ENCODE data around the gene KRTAP10-4. TPM values are rescaled to one million over a fixed set of nuclear protein-coding genes. Genes with fewer than 3 reads are reported as not detected.

KRTAP10-4 gene
- total and polyA plus RNA-seq, 2 of the 4 experiments (the other 2 are of a cell fraction): not detected

- in situ Hi-C loops (cut with MboI; ENCODE audit: low sequenced_read_pairs): no loop called here
- H3K18ac ChIP-seq (ENCODE audit: low read depth, low read length): no peak overlapping the region
Observed at GRCh38 chr21:44569861-44570517, 3.5 kb upstream of the KRTAP10-4 start.

More at GRCh38 chr21:44569861-44570517, 3.5 kb upstream of the KRTAP10-4 start:
- peaks cover 3% of the 10 kb centered on the region; the same call in 1 of the 2 replicates for H3K27me3 ChIP-seq (ENCODE audit: control insufficient read depth, insufficient read depth, low read length)
- H4K91ac ChIP-seq (ENCODE audit: insufficient read depth, low read depth, low read length): no peak overlapping the region
- H2BK120ac ChIP-seq (ENCODE audit: low read depth, low read length): no peak overlapping the region
- H3K9me3 ChIP-seq (ENCODE audit: control insufficient read depth, insufficient read depth, low read length): peaks cover 4% of the 10 kb centered on the region
- no peak overlapping the region for H3K4ac ChIP-seq (ENCODE audit: low read depth, low read length)
- H3K27ac ChIP-seq (ENCODE audit: insufficient read depth, low read length): no peak overlapping the region
- H3K14ac ChIP-seq (replicated peaks; ENCODE audit: low read depth, low read length): no peak overlapping the region
- no peak overlapping the region for H4K5ac ChIP-seq (ENCODE audit: low read depth, low read length)
- dilution Hi-C loops (cut with HindIII; ENCODE audit: low sequenced_read_pairs, unreplicated experiment): no loop called here
- no peaks in the 10 kb centered on the region for H3K9me1 ChIP-seq (ENCODE audit: insufficient read depth, low read length)
- 70% methylated on average over 5 of the region's 12 CpGs; no CpG with 5 or more reads in 1 of the 2 experiments for WGBS, 2 experiments (ENCODE audit: extremely low coverage in 2 of 2, insufficient read length in 1 of 2)
- H3K4me1 ChIP-seq (ENCODE audit: control insufficient read depth, insufficient read depth, low read length): no peaks in the 10 kb centered on the region
- no peak overlapping the region for H3K56ac ChIP-seq (ENCODE audit: extremely low read depth, insufficient read depth, low read length)
- H2AFZ ChIP-seq (replicated peaks; ENCODE audit: low read length, poor library complexity): no peak overlapping the region
- POLR2A ChIA-PET (ENCODE audit: unreplicated experiment): no interaction called here
- H3K4me3 ChIP-seq (ENCODE audit: insufficient read depth, low read depth, low read length): no peak overlapping the region
- H2BK20ac ChIP-seq (ENCODE audit: low read depth, low read length): no peak overlapping the region
- no TSS peak for BruUV-seq (replicated peaks)
- no peak overlapping the region for H2BK5ac ChIP-seq (ENCODE audit: low read depth, low read length, poor library complexity, severe bottlenecking)
- H3K9ac ChIP-seq (ENCODE audit: low read depth, low read length): no peak overlapping the region
- no peaks in the 10 kb centered on the region for H3K79me1 ChIP-seq (ENCODE audit: low read depth in 1 of 2, low read length in 2 of 2)
- no peak overlapping the region for H2BK15ac ChIP-seq (ENCODE audit: low read depth, low read length)
- ATAC-seq (ENCODE audit: low read depth) (no peak), DNase-seq (no peak)
- no peak overlapping the region for H2AK9ac ChIP-seq (replicated peaks; ENCODE audit: low read depth, low read length, poor library complexity)
- no peak overlapping the region for H3K23ac ChIP-seq (ENCODE audit: low read depth, low read length)
- H3K36me3 ChIP-seq (ENCODE audit: control insufficient read depth, insufficient read depth, low read length): no peaks in the 10 kb centered on the region
- CTCF ChIA-PET: no interaction called here
- intact Hi-C loops (cut with micrococcal nuclease): no loop called here
- no peaks in the 10 kb centered on the region for H4K20me1 ChIP-seq (ENCODE audit: insufficient read depth, low read length)
- no peak overlapping the region for H4K8ac ChIP-seq (ENCODE audit: low read depth in 2 of 2, low read length in 2 of 2)
- TF ChIP-seq MAFK (IDR thresholded peaks at IDR 0.05; ENCODE audit: low read depth, low read length) (no peak), CEBPB (IDR thresholded peaks at IDR 0.05; ENCODE audit: low read depth, low read length) (no peak), RFX5 (IDR thresholded peaks at IDR 0.05; ENCODE audit: low read depth, low read length) (no peak), NFE2L2 (IDR thresholded peaks at IDR 0.05; ENCODE audit: low read depth, low read length) (no peak)
- no peak overlapping the region for H3K4me2 ChIP-seq (ENCODE audit: low read depth, low read length)
- H2AK5ac ChIP-seq (ENCODE audit: low read depth, low read length): no peak overlapping the region

Measured in IMR-90 (cell line).